GM23338 (cell line): ENCODE data around the gene HERPUD2. TPM values are rescaled to one million over a fixed set of nuclear protein-coding genes. Genes with fewer than 3 reads are reported as not detected.

Experiments
- ATAC-seq: fragments of 200-7000 bp; cut with Tn5 transposase; 3 replicates; pipeline ENCODE4 v1.9.1; 2020
- DNase-seq: peaks from one replicate; pipeline ENCODE4 v3.0.0-alpha.2; 2015; ENCODE audit warnings: low spot score
- H2AFZ ChIP-seq: fragments of 200-600 bp; sonication (generic); 2 replicates; pipeline ENCODE4 v1.8.0; 2016; ENCODE audit warnings: antibody characterized with exemption, mild to moderate bottlenecking, moderate library complexity
- H3F3A ChIP-seq: fragments of 200-600 bp; sonication (generic); replicated peaks from 2 replicates; pipeline ENCODE4 v1.8.0; 2017; ENCODE audit warnings: antibody characterized with exemption, mixed run types, low read depth
- H3K27ac ChIP-seq: fragments of 200-600 bp; sonication (generic); 2 replicates; pipeline ENCODE4 v1.6.1; 2016; ENCODE audit warnings: low read depth
- H3K27me3 ChIP-seq: fragments of 200-600 bp; sonication (generic); 2 replicates; pipeline ENCODE4 v1.8.0; 2016; ENCODE audit warnings: mild to moderate bottlenecking, mixed run types, moderate library complexity; ENCODE audit not compliant: insufficient read depth
- H3K36me3 ChIP-seq: fragments of 200-600 bp; sonication (generic); 2 replicates; pipeline ENCODE4 v1.8.0; 2016; ENCODE audit warnings: mild to moderate bottlenecking; ENCODE audit not compliant: insufficient read depth
- H3K4me1 ChIP-seq: fragments of 200-600 bp; sonication (generic); 2 replicates; pipeline ENCODE4 v1.8.0; 2016; ENCODE audit warnings: mild to moderate bottlenecking, moderate library complexity; ENCODE audit not compliant: insufficient read depth
- H3K4me2 ChIP-seq: fragments of 200-600 bp; sonication (generic); 2 replicates; pipeline ENCODE4 v1.7.1; 2017; ENCODE audit warnings: mixed run types
- H3K4me3 ChIP-seq: fragments of 200-600 bp; sonication (generic); 2 replicates; pipeline ENCODE4 v1.6.1; 2016; ENCODE audit warnings: mixed run types
- H3K79me2 ChIP-seq: fragments of 200-600 bp; sonication (generic); replicated peaks from 2 replicates; pipeline ENCODE4 v1.8.0; 2017; ENCODE audit warnings: mild to moderate bottlenecking; ENCODE audit not compliant: insufficient read depth
- H3K9me2 ChIP-seq: fragments of 200-600 bp; sonication (generic); 2 replicates; pipeline ENCODE4 v1.8.0; 2017; ENCODE audit not compliant: insufficient read depth
- H4K20me1 ChIP-seq: fragments of 200-600 bp; sonication (generic); replicated peaks from 2 replicates; pipeline ENCODE4 v1.8.0; 2017; ENCODE audit warnings: mild to moderate bottlenecking; ENCODE audit not compliant: insufficient read depth
- H3K27ac Mint-ChIP-seq: 2 replicates; pipeline ENCODE4 v1.8.0; 2020; ENCODE audit warnings: inconsistent platforms, mild to moderate bottlenecking, moderate library complexity, mixed read lengths
- H3K27me3 Mint-ChIP-seq: 3 replicates; pipeline ENCODE4 v1.8.0; 2022; ENCODE audit warnings: low read depth, mild to moderate bottlenecking, moderate library complexity, mixed read lengths, inconsistent platforms; ENCODE audit not compliant: insufficient read depth, poor library complexity
- H3K36me3 Mint-ChIP-seq: 3 replicates; pipeline ENCODE4 v1.8.0; 2021; ENCODE audit warnings: low read depth, mild to moderate bottlenecking, inconsistent platforms, moderate library complexity, mixed read lengths
- H3K4me1 Mint-ChIP-seq: 3 replicates; pipeline ENCODE4 v1.8.0; 2020; ENCODE audit warnings: mild to moderate bottlenecking, inconsistent platforms, mixed read lengths
- H3K4me3 Mint-ChIP-seq: 3 replicates; pipeline ENCODE4 v1.8.0; 2021; ENCODE audit warnings: moderate library complexity, mild to moderate bottlenecking, inconsistent platforms, mixed read lengths
- H3K9me3 Mint-ChIP-seq: 3 replicates; pipeline ENCODE4 v1.8.0; 2020; ENCODE audit warnings: moderate library complexity, mild to moderate bottlenecking, inconsistent platforms, mixed read lengths
- CREB1 ChIP-seq: fragments of 250-450 bp; sonication (Bioruptor Pico); IDR thresholded peaks from 2 replicates; pipeline ENCODE4 v1.5.0; 2020; ENCODE audit warnings: low read depth, mild to moderate bottlenecking, moderate library complexity
- EZH2 ChIP-seq: fragments of 200-600 bp; sonication (generic); IDR thresholded peaks from one replicate; pipeline ENCODE4 v1.8.0; 2017; ENCODE audit warnings: antibody characterized with exemption, mild to moderate bottlenecking, low read depth; ENCODE audit not compliant: unreplicated experiment
- EZH2phosphoT487 ChIP-seq: fragments of 200-600 bp; sonication (generic); IDR thresholded peaks from one replicate; pipeline ENCODE4 v1.8.1; 2018; ENCODE audit warnings: antibody characterized with exemption; ENCODE audit not compliant: unreplicated experiment
- JUNB ChIP-seq: IDR thresholded peaks from one replicate; pipeline ENCODE4 v1.6.1; 2016; ENCODE audit warnings: antibody characterized with exemption; ENCODE audit not compliant: unreplicated experiment
- NANOG ChIP-seq: IDR thresholded peaks from 2 replicates; pipeline ENCODE4 v1.6.1; 2016; ENCODE audit warnings: antibody characterized with exemption, borderline replicate concordance
- POLR2AphosphoS5 ChIP-seq: IDR thresholded peaks from 2 replicates; pipeline ENCODE4 v1.6.1; 2016; ENCODE audit warnings: antibody characterized with exemption, low read depth
- REST ChIP-seq: IDR thresholded peaks from one replicate; pipeline ENCODE4 v1.6.1; 2018; ENCODE audit warnings: antibody characterized with exemption; ENCODE audit not compliant: unreplicated experiment
- STAT1 ChIP-seq: IDR thresholded peaks from one replicate; pipeline ENCODE4 v1.6.1; 2016; ENCODE audit warnings: antibody characterized with exemption; ENCODE audit not compliant: unreplicated experiment
- ZNF114 ChIP-seq: fragments of 250-450 bp; sonication (Bioruptor Pico); IDR thresholded peaks from 2 replicates; pipeline ENCODE4 v1.5.0; 2020; ENCODE audit warnings: mild to moderate bottlenecking, moderate library complexity
- ZNF331 ChIP-seq: fragments of 250-450 bp; sonication (Bioruptor Pico); IDR thresholded peaks from 2 replicates; pipeline ENCODE4 v1.5.0; 2020; ENCODE audit warnings: low read depth, mild to moderate bottlenecking, moderate library complexity
- polyA plus RNA-seq: library from polyadenylated mRNA; unstranded; fragments of >200 nt; fragmentation: Nextera tagmentation; extraction: Ambion mirVana; gene quantifications from 2 replicates; pipeline ENCODE4 v1.2.1, GENCODE V29; 2016
- total RNA-seq: library from RNA; depleted of rRNA; stranded (reverse); fragments of >200 nt; shearing (Covaris generic); gene quantifications from 2 replicates; pipeline ENCODE4 v1.2.3, GENCODE V29; 2014
- TF ChIP-seq, protein P1 (sequence below): fragments of 250-450 bp; sonication (Bioruptor Pico); IDR thresholded peaks from 2 replicates; pipeline ENCODE4 v1.5.0; 2020; ENCODE audit warnings: mild to moderate bottlenecking, moderate library complexity
- TF ChIP-seq, protein P2 (sequence below): IDR thresholded peaks from 2 replicates; pipeline ENCODE4 v1.6.1; 2016; ENCODE audit warnings: antibody characterized with exemption
- TF ChIP-seq, protein P3 (sequence below), 2 experiments: fragments of 200-600 bp in 1 of 2; sonication (generic) in 1 of 2; conservative IDR thresholded peaks; 2 replicates each; pipeline versions ENCODE4 v1.5.1 to v1.6.1; 2016 to 2017; ENCODE audit warnings: antibody characterized with exemption in 2 of 2, low read depth in 2 of 2, mild to moderate bottlenecking in 2 of 2, moderate library complexity in 1 of 2

Gene HERPUD2
- total and polyA plus RNA-seq, 2 experiments from 2014 or later, result 8.0 to 12.0 TPM

GRCh38 chr7:35613150-35613549 is 81.8 kb downstream of the HERPUD2 start:
- H3K4me3 ChIP-seq, result no peak overlapping the region
- ATAC-seq (no peak), DNase-seq (no peak)
- no peaks in the 10 kb centered on the region for H3K4me1 ChIP-seq
- Mint-ChIP-seq H3K36me3 (no peaks in the 10 kb centered on the region), H3K4me1 (no peaks in the 10 kb centered on the region), H3K27me3 (peaks cover 2% of the 10 kb centered on the region), H3K9me3 (peaks cover 2% of the 10 kb centered on the region), H3K27ac (no peak overlapping the region), H3K4me3 (no peak overlapping the region)
- no peaks in the 10 kb centered on the region for H4K20me1 ChIP-seq
- TF ChIP-seq, protein P1, sequence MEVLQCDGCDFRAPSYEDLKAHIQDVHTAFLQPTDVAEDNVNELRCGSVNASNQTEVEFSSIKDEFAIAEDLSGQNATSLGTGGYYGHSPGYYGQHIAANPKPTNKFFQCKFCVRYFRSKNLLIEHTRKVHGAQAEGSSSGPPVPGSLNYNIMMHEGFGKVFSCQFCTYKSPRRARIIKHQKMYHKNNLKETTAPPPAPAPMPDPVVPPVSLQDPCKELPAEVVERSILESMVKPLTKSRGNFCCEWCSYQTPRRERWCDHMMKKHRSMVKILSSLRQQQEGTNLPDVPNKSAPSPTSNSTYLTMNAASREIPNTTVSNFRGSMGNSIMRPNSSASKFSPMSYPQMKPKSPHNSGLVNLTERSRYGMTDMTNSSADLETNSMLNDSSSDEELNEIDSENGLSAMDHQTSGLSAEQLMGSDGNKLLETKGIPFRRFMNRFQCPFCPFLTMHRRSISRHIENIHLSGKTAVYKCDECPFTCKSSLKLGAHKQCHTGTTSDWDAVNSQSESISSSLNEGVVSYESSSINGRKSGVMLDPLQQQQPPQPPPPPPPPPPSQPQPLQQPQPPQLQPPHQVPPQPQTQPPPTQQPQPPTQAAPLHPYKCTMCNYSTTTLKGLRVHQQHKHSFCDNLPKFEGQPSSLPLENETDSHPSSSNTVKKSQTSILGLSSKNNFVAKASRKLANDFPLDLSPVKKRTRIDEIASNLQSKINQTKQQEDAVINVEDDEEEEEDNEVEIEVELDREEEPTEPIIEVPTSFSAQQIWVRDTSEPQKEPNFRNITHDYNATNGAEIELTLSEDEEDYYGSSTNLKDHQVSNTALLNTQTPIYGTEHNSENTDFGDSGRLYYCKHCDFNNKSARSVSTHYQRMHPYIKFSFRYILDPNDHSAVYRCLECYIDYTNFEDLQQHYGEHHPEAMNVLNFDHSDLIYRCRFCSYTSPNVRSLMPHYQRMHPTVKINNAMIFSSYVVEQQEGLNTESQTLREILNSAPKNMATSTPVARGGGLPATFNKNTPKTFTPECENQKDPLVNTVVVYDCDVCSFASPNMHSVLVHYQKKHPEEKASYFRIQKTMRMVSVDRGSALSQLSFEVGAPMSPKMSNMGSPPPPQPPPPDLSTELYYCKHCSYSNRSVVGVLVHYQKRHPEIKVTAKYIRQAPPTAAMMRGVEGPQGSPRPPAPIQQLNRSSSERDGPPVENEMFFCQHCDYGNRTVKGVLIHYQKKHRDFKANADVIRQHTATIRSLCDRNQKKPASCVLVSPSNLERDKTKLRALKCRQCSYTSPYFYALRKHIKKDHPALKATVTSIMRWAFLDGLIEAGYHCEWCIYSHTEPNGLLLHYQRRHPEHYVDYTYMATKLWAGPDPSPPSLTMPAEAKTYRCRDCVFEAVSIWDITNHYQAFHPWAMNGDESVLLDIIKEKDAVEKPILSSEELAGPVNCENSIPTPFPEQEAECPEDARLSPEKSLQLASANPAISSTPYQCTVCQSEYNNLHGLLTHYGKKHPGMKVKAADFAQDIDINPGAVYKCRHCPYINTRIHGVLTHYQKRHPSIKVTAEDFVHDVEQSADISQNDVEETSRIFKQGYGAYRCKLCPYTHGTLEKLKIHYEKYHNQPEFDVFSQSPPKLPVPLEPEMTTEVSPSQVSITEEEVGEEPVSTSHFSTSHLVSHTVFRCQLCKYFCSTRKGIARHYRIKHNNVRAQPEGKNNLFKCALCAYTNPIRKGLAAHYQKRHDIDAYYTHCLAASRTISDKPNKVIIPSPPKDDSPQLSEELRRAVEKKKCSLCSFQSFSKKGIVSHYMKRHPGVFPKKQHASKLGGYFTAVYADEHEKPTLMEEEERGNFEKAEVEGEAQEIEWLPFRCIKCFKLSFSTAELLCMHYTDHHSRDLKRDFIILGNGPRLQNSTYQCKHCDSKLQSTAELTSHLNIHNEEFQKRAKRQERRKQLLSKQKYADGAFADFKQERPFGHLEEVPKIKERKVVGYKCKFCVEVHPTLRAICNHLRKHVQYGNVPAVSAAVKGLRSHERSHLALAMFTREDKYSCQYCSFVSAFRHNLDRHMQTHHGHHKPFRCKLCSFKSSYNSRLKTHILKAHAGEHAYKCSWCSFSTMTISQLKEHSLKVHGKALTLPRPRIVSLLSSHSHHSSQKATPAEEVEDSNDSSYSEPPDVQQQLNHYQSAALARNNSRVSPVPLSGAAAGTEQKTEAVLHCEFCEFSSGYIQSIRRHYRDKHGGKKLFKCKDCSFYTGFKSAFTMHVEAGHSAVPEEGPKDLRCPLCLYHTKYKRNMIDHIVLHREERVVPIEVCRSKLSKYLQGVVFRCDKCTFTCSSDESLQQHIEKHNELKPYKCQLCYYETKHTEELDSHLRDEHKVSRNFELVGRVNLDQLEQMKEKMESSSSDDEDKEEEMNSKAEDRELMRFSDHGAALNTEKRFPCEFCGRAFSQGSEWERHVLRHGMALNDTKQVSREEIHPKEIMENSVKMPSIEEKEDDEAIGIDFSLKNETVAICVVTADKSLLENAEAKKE, result no peak
- no peak for TF ChIP-seq ZNF114 (CRISPR knock-in tag)
- no peak for TF ChIP-seq NANOG
- TF ChIP-seq ZNF331 (CRISPR knock-in tag), result no peak
- no peak for TF ChIP-seq JUNB
- TF ChIP-seq, protein P2, sequence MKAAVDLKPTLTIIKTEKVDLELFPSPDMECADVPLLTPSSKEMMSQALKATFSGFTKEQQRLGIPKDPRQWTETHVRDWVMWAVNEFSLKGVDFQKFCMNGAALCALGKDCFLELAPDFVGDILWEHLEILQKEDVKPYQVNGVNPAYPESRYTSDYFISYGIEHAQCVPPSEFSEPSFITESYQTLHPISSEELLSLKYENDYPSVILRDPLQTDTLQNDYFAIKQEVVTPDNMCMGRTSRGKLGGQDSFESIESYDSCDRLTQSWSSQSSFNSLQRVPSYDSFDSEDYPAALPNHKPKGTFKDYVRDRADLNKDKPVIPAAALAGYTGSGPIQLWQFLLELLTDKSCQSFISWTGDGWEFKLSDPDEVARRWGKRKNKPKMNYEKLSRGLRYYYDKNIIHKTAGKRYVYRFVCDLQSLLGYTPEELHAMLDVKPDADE, result no peak
- TF ChIP-seq POLR2AphosphoS5, result no peak
- no peak for TF ChIP-seq CREB1
- no peak for TF ChIP-seq REST
- TF ChIP-seq EZH2, result no peak
- TF ChIP-seq, protein P3, sequence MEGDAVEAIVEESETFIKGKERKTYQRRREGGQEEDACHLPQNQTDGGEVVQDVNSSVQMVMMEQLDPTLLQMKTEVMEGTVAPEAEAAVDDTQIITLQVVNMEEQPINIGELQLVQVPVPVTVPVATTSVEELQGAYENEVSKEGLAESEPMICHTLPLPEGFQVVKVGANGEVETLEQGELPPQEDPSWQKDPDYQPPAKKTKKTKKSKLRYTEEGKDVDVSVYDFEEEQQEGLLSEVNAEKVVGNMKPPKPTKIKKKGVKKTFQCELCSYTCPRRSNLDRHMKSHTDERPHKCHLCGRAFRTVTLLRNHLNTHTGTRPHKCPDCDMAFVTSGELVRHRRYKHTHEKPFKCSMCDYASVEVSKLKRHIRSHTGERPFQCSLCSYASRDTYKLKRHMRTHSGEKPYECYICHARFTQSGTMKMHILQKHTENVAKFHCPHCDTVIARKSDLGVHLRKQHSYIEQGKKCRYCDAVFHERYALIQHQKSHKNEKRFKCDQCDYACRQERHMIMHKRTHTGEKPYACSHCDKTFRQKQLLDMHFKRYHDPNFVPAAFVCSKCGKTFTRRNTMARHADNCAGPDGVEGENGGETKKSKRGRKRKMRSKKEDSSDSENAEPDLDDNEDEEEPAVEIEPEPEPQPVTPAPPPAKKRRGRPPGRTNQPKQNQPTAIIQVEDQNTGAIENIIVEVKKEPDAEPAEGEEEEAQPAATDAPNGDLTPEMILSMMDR (conservative IDR thresholded peaks at IDR 0.05; ENCODE audit: low read depth in 2 of 2), result no peak
- no peak for TF ChIP-seq EZH2phosphoT487
- TF ChIP-seq STAT1, result no peak
- no peaks in the 10 kb centered on the region for H3K79me2 ChIP-seq
- H3K36me3 ChIP-seq, result 0 out of 2 replicates have a peak, but pooled peaks cover 3% of the 10 kb centered on the region
- no peak overlapping the region for H3K27ac ChIP-seq
- no peaks in the 10 kb centered on the region for H3K9me2 ChIP-seq
- no peaks in the 10 kb centered on the region for H3F3A ChIP-seq
- H2AFZ ChIP-seq, result no peak overlapping the region
- no peaks in the 10 kb centered on the region for H3K27me3 ChIP-seq
- no peak overlapping the region for H3K4me2 ChIP-seq
